Hepatocyte (in vitro differentiated cells): ENCODE measurements around the gene GLCE.

Experiments used
- EZH2 ChIP-seq: fragments of 200-600 bp; sonication (generic); IDR thresholded peaks from 2 replicates; pipeline ENCODE4 v1.6.1; 2016; ENCODE audit warnings: antibody characterized with exemption, mild to moderate bottlenecking, borderline replicate concordance
- TF ChIP-seq, protein P1 (sequence below): fragments of 200-600 bp; sonication (generic); IDR thresholded peaks from 2 replicates; pipeline ENCODE4 v1.5.1; 2016; ENCODE audit warnings: antibody characterized with exemption, mild to moderate bottlenecking; ENCODE audit not compliant: poor library complexity

DNA sequence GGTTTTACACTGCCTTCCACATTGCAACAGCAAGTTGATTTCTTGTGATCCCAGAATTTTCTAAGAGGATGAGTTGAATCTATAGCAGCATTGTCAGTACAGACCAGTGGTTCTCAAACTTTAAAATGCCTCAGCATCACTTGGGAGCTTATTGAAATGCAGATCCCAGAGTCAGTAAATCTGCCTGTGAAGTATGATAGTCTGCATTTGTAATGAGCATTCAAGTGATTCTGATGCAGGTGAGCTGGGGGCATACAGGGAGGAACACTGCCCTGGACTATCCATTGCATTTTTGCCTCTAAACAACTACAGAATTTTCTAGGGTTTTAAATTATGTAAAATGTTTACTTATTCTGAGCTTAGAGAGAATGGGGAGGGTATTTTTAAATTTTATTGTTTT lies 110.8 kb downstream of the GLCE start:
- TF ChIP-seq, protein P1, sequence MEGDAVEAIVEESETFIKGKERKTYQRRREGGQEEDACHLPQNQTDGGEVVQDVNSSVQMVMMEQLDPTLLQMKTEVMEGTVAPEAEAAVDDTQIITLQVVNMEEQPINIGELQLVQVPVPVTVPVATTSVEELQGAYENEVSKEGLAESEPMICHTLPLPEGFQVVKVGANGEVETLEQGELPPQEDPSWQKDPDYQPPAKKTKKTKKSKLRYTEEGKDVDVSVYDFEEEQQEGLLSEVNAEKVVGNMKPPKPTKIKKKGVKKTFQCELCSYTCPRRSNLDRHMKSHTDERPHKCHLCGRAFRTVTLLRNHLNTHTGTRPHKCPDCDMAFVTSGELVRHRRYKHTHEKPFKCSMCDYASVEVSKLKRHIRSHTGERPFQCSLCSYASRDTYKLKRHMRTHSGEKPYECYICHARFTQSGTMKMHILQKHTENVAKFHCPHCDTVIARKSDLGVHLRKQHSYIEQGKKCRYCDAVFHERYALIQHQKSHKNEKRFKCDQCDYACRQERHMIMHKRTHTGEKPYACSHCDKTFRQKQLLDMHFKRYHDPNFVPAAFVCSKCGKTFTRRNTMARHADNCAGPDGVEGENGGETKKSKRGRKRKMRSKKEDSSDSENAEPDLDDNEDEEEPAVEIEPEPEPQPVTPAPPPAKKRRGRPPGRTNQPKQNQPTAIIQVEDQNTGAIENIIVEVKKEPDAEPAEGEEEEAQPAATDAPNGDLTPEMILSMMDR = no peak
- no peak for TF ChIP-seq EZH2
